Keratinocyte (primary cell): ENCODE data around the gene TSPEAR.

Source experiments
- EZH2 ChIP-seq: IDR thresholded peaks from one replicate; pipeline ENCODE4 v1.6.1; 2012; ENCODE audit warnings: inconsistent platforms, mild to moderate bottlenecking, low read length, moderate library complexity
- TF ChIP-seq, protein P1 (sequence below), 3 experiments: IDR thresholded peaks in 1 of 3; conservative IDR thresholded peaks in 1 of 3; optimal IDR thresholded peaks in 1 of 3; 2 replicates in 2 of 3; 3 replicates in 1 of 3; pipeline versions ENCODE3 to v1.5.1; 2011; ENCODE audit warnings: low read length in 3 of 3, mild to moderate bottlenecking in 3 of 3, moderate library complexity in 2 of 3, control low read depth in 1 of 3, inconsistent platforms in 1 of 3; ENCODE audit not compliant: insufficient read depth in 2 of 3; ENCODE audit errors: extremely low read depth in 1 of 3

DNA sequence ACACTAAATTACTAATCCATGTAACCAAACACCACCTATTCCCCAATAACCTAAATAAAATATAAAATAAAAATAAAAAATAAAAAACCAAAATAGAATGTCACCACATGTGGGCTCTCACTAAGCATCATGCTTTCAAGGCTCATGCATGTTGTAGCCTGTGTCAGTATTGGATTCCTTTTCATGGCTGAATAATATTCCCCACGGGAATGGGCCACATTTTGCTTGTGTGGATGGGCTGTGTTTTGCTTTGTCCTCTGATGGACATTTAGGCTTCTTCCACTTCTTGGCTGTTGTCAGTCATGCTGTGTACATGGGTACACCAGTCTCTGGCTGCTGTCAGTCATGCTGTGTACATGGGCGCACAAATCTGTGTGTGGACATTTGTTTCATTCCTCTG is 122.3 kb downstream of the TSPEAR start:
- TF ChIP-seq, protein P1, sequence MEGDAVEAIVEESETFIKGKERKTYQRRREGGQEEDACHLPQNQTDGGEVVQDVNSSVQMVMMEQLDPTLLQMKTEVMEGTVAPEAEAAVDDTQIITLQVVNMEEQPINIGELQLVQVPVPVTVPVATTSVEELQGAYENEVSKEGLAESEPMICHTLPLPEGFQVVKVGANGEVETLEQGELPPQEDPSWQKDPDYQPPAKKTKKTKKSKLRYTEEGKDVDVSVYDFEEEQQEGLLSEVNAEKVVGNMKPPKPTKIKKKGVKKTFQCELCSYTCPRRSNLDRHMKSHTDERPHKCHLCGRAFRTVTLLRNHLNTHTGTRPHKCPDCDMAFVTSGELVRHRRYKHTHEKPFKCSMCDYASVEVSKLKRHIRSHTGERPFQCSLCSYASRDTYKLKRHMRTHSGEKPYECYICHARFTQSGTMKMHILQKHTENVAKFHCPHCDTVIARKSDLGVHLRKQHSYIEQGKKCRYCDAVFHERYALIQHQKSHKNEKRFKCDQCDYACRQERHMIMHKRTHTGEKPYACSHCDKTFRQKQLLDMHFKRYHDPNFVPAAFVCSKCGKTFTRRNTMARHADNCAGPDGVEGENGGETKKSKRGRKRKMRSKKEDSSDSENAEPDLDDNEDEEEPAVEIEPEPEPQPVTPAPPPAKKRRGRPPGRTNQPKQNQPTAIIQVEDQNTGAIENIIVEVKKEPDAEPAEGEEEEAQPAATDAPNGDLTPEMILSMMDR (optimal IDR thresholded peaks at IDR 0.05 in 1 of 3, IDR thresholded peaks at IDR 0.05 in 1 of 3, conservative IDR thresholded peaks at IDR 0.05 in 1 of 3; ENCODE audit: extremely low read depth in 1 of 3, insufficient read depth in 2 of 3, low read length in 3 of 3) = no peak
- TF ChIP-seq EZH2 = no peak
